IPS-20b (cell line): ENCODE data around the gene EPG5.

ENCODE experiments used
- H3K27ac ChIP-seq: one replicate; pipeline ENCODE4 v1.5.1; 2013; ENCODE audit warnings: low read length
- H3K27me3 ChIP-seq: 2 replicates; pipeline ENCODE4 v1.6.1; 2013; ENCODE audit warnings: mild to moderate bottlenecking, low read length, inconsistent platforms; ENCODE audit not compliant: insufficient read depth
- H3K36me3 ChIP-seq: 2 replicates; pipeline ENCODE4 v1.6.1; 2013; ENCODE audit warnings: low read depth, mild to moderate bottlenecking, inconsistent platforms, low read length, moderate library complexity; ENCODE audit not compliant: insufficient read depth
- H3K4me1 ChIP-seq: 2 replicates; pipeline ENCODE4 v1.6.1; 2013; ENCODE audit warnings: mild to moderate bottlenecking, control low read depth, inconsistent platforms, low read length, moderate library complexity; ENCODE audit not compliant: insufficient read depth
- H3K4me3 ChIP-seq: 2 replicates; pipeline ENCODE4 v1.5.1; 2013; ENCODE audit warnings: mild to moderate bottlenecking, low read length, inconsistent platforms
- H3K9ac ChIP-seq: 2 replicates; pipeline ENCODE4 v1.6.1; 2013; ENCODE audit warnings: low read depth, mild to moderate bottlenecking, inconsistent platforms, low read length, moderate library complexity
- H3K9me3 ChIP-seq: 2 replicates; pipeline ENCODE4 v1.6.1; 2013; ENCODE audit warnings: mild to moderate bottlenecking, low read depth, low read length, inconsistent platforms; ENCODE audit not compliant: insufficient read depth

Gene EPG5

DNA sequence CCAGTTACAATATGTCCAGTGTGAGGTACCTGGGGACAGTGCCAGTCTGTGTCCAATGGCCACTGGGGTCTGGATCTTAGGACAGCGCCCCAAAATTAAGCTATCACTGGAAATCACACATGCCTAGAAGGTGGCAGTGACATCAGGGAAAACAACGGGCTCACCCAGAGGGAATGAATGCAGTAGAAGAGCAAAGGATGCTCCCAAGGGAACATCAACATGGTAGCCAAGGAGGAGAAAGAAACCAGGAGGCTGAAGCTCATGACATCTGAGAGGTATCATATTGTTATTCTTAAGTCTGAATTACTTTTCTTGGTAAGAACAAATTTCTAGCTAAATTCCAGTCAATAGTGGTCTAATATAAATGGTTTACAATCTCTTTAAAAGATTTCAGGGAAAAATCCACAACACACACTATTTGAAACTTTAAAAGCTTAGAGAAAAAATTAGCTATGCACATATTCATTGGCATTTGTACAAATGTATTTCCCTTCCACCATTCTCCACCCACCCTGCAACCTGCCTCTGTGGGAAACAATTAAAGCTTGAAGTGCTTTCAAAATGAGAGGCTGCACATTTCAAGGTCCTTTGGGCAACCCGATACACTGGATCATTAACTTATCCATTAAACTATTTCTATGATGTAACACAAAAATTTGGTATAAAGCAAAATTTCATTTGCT is 86.1 kb downstream of the EPG5 start:
- Histone ChIP-seq H3K27me3 (no peaks in the 10 kb centered on the region), H3K9ac (no peak overlapping the region), H3K4me3 (no peak overlapping the region), H3K9me3 (no peaks in the 10 kb centered on the region), H3K36me3 (peaks cover 39% of the 10 kb centered on the region; the same call in 1 of the 2 replicates), H3K27ac (no peak overlapping the region), H3K4me1 (no peaks in the 10 kb centered on the region)

DNA sequence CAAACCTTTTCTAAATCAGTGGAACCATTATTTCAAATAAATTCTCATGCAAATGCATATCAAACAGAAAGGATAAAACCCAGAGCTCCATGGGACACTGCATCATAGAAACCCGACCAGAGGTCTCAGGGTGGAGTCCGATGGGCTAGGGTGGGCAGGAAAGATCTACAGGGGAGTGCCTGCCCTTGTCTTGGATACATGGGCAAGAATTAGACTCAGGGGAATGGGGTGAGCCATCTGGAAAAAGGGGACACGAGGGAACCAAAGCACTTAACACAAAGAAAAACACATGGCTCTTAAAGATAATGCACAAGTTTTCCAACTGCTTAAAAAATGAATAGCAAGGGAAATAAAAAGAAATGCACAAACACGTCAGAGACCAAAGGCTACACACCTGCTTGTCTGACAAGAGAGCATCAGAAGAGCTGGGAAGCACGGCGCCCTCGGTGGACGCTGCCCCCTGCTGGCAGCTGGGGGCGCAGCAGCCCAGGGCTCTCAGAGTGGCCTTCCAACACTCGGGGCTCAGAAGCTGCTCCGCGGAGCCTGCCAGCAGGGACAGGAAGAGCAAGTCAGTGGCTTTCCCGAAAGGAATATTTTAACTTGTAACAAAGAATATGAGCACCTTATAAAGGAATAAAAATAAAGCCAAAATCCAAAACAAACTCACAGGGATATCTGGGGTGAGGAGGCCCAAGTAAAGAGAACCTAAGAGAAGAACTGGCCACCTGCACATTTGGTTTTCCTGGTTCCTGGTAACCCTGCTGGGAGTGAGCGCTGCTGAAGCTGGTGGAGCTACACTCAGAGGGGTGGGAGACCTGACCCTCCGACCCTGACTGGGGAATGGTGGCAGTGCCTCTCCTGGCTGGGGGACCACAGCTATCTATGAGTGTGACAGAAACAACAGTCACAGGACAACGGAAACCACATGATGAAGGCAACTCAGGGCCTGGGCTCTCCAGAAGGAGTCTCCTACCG is 87.2 kb downstream of the EPG5 start:
- H3K9me3 ChIP-seq, result no peaks in the 10 kb centered on the region
- H3K4me3 ChIP-seq, result no peak overlapping the region
- H3K9ac ChIP-seq, result no peak overlapping the region
- H3K4me1 ChIP-seq, result no peaks in the 10 kb centered on the region
- peaks cover 46% of the 10 kb centered on the region for H3K36me3 ChIP-seq
- H3K27me3 ChIP-seq, result no peaks in the 10 kb centered on the region
- H3K27ac ChIP-seq, result no peak overlapping the region

- Histone ChIP-seq H3K27me3 (no peaks in the 10 kb centered on the region), H3K36me3 (peaks cover 46% of the 10 kb centered on the region)
Measured at GRCh38 chr18:45877403-45877802, 89.7 kb downstream of the EPG5 start.

GRCh38 chr18:45876161-45876560 is 91.0 kb downstream of the EPG5 start:
- H3K36me3 ChIP-seq, result peaks cover 37% of the 10 kb centered on the region
- no peaks in the 10 kb centered on the region for H3K4me1 ChIP-seq
- no peaks in the 10 kb centered on the region for H3K9me3 ChIP-seq

More at GRCh38 chr18:45877403-45877802, 89.7 kb downstream of the EPG5 start:
- no peak overlapping the region for H3K4me3 ChIP-seq
- no peak overlapping the region for H3K27ac ChIP-seq
- H3K4me1 ChIP-seq, result no peaks in the 10 kb centered on the region
- H3K9me3 ChIP-seq, result no peaks in the 10 kb centered on the region
- H3K9ac ChIP-seq, result no peak overlapping the region

DNA sequence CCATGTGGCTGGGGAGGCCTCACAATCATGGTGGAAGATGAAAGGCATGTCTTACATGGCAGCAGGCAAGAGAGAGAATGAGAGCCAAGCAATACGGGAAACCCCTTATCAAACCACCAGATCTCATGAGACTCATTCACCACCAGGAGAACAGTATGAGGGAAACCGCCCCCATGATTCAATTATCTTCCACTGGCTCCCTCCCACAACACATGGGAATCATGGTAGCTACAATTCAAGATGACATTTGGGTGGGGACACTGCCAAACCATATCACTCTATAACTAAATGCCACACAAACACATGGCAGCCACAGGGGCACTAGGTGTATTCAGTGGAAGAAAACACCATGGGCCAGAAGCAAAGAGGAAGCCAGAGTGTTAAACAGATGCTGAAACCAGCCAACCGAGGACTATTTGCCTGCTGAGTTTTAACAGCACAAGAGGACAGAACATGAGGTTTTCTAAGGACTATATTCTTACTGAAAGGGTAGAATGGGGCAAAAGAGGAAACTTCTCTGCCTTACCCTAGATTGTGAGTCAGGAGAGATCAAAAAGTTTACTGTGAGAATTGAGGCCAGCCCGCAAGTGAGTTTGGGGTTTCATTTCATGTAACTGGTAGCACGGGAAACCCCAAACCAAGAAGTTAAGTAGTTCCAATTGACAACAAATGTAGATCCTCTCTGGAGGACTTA is 92.5 kb downstream of the EPG5 start:
- Histone ChIP-seq H3K4me3 (no peak overlapping the region), H3K9me3 (no peaks in the 10 kb centered on the region), H3K9ac (no peak overlapping the region), H3K27me3 (no peaks in the 10 kb centered on the region), H3K27ac (no peak overlapping the region), H3K4me1 (no peaks in the 10 kb centered on the region), H3K36me3 (peaks cover 44% of the 10 kb centered on the region)

More at GRCh38 chr18:45876161-45876560, 91.0 kb downstream of the EPG5 start:
- Histone ChIP-seq H3K27ac (no peak overlapping the region), H3K4me3 (no peak overlapping the region), H3K9ac (no peak overlapping the region), H3K27me3 (no peaks in the 10 kb centered on the region)

- Histone ChIP-seq H3K27me3 (no peaks in the 10 kb centered on the region), H3K4me3 (no peak overlapping the region), H3K36me3 (peaks cover 33% of the 10 kb centered on the region), H3K4me1 (no peaks in the 10 kb centered on the region), H3K9me3 (no peaks in the 10 kb centered on the region), H3K27ac (no peak overlapping the region), H3K9ac (no peak overlapping the region)
Measured at GRCh38 chr18:45871431-45872084, 95.6 kb downstream of the EPG5 start.

GRCh38 chr18:45870419-45870818 is 96.7 kb downstream of the EPG5 start:
- Histone ChIP-seq H3K9me3 (no peaks in the 10 kb centered on the region), H3K27me3 (no peaks in the 10 kb centered on the region), H3K36me3 (peaks cover 38% of the 10 kb centered on the region), H3K4me1 (no peaks in the 10 kb centered on the region), H3K4me3 (no peak overlapping the region), H3K27ac (no peak overlapping the region), H3K9ac (no peak overlapping the region)

DNA sequence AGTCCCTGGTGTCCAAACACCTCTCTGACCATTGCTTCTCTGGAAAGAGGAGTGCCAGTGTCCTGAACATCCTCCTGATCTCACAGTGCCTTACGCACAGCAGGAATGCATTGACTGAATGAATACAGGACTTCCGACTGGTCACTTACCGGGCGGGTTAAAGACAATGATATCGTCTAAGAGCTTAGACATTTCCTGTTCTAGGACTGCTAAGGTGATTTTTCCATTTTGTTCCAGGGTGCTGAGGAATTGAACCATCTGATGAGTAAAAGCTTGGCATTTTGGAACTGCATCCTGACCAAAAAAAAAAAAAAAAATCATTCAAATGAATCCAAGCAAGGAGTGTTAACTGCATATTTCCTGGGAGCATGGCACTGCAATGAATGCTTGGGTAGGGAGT is 101.7 kb downstream of the EPG5 start:
- Histone ChIP-seq H3K9me3 (no peaks in the 10 kb centered on the region), H3K4me3 (no peak overlapping the region), H3K4me1 (no peaks in the 10 kb centered on the region), H3K9ac (no peak overlapping the region), H3K27ac (no peak overlapping the region), H3K27me3 (no peaks in the 10 kb centered on the region), H3K36me3 (peaks cover 42% of the 10 kb centered on the region)

- Histone ChIP-seq H3K4me1 (no peaks in the 10 kb centered on the region), H3K4me3 (no peak overlapping the region), H3K36me3 (peaks cover 47% of the 10 kb centered on the region), H3K9me3 (no peaks in the 10 kb centered on the region), H3K27ac (no peak overlapping the region), H3K9ac (no peak overlapping the region), H3K27me3 (no peaks in the 10 kb centered on the region)
Measured at GRCh38 chr18:45864081-45864480, 103.0 kb downstream of the EPG5 start.

DNA sequence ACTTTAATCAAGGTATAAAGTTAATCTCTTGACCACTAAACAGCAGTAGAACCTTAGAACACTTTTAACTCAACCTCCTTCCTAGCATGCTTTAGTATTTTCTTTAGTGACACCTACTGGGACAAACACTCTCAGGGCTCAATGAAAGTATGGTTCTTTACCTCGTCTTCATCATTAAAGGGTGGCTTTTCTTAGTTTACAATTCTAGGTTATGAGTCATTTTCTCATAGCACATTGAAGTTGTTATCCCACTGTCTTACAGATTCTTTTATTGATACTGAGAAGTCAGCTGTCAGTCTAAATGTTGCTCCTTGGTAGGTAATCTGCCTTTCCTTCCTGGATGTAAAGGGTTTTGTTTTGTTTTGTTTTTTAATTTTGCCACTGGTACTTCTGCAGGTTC is 103.7 kb downstream of the EPG5 start:
- no peaks in the 10 kb centered on the region for H3K4me1 ChIP-seq
- H3K27me3 ChIP-seq, result no peaks in the 10 kb centered on the region
- peaks cover 53% of the 10 kb centered on the region for H3K36me3 ChIP-seq
- no peak overlapping the region for H3K27ac ChIP-seq
- H3K9me3 ChIP-seq, result no peaks in the 10 kb centered on the region
- no peak overlapping the region for H3K9ac ChIP-seq
- H3K4me3 ChIP-seq, result no peak overlapping the region

DNA sequence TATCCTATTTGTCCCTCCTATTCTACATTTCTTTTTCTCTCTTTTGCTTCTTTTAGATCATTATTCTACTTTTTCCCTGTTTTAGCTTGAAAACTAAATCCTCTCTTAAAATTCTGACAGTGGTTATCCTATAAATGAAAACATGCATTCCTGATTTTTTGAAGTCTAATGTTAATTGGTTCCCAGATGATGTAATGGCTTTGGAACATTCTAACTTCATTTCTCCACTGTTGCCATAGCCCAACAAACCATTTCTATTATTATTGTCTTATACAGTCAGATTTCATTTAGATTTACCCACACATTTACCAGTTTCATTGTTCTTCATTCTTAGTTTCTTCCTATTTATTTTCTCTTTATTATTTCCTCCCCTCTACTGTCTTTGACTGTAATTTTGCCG is 105.2 kb downstream of the EPG5 start:
- no peaks in the 10 kb centered on the region for H3K9me3 ChIP-seq
- H3K4me3 ChIP-seq, result no peak overlapping the region
- no peak overlapping the region for H3K9ac ChIP-seq
- H3K27ac ChIP-seq, result no peak overlapping the region
- peaks cover 64% of the 10 kb centered on the region for H3K36me3 ChIP-seq
- no peaks in the 10 kb centered on the region for H3K27me3 ChIP-seq
- H3K4me1 ChIP-seq, result no peaks in the 10 kb centered on the region
